ENCODE measurements around the gene IL32. TPM values are rescaled to one million over a fixed set of nuclear protein-coding genes. Genes with fewer than 3 reads are reported as not detected.
A peak's percentile ranks its signal among the peaks of the same experiment; 100 is the strongest.
"Not testable (repeated sequence)": the region's sequence is repeated elsewhere in the genome, so short reads cannot be mapped to it uniquely, and the experiment has no call there.

Gene IL32
- total RNA-seq, 2 donors from 2014 or later: 184 to 238 TPM

DNA sequence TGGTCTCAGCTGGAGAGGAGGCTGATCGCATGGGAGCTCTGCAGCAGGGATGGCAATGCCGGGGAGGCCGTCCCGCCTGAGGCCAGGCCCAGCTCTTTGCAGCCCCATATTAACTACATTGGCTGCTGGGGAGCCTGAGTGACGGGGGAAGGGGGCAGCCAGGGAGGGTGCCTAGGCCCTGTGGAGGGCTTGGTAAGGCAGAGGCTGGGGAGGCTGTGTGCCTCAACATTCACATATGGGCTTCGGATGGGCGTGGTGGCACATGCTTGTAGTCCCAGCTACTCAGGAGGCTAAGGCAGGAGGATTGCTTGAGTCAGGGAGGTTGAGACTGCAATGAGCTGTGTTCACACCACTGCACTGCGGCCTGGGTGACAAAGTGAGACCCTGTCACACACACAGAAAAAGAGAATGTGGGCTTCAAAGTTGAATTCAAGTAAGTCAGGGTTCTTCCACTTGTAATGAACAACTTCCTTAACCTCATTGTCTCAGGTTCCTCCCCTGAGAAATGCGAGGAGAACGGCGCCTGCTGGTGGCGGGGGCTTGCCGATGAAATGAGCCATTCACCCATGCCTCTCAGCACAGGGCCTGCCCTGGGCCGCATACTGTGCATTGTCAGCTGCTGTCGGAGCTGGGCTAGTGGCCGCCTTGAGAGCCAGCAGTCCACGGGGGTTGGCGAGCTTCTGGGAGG is 7.3 kb downstream of the IL32 start:
- H3K9me3 ChIP-seq; H3K36me3 ChIP-seq (replicated peaks in 1 of 2; ENCODE audit: insufficient read depth in 1 of 2, low read depth in 2 of 2); H3K27me3 ChIP-seq; H3K27ac ChIP-seq; H3K4me3 ChIP-seq; intact Hi-C loops (cut with DNase I): not testable (repeated sequence)
- peak in 1 of 4 donors; percentile 43 for DNase-seq
- ATAC-seq: peak; percentile 30
- peaks cover 12% of the 10 kb centered on the region for H3K4me1 ChIP-seq
- TF ChIP-seq CTCF (IDR thresholded peaks at IDR 0.05): peak in 1 of 7 experiments; percentile 32
- 39 to 54% methylated on average over 7 to 9 of the region's 18 CpGs for WGBS, 2 donors

DNA sequence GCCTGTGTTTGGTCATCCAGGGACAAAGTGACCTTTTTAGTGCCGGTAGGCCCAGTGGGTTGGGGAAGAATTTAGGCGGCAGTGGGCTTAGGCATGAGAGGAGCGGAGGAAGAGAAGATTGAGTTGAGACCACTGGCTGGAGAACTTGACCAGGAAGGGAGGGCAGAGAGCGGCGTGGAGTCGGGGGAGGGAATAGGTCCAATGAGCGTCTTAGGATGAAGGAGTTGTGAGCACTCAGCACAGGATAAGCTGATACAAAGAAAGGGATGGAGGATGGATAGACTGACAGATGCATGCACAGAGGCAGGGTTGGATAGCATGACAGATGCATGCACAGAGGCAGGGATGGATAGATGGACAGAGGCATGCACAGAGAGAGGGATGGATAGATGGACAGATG is 8.0 kb downstream of the IL32 start:
- 80 to 83% methylated on average over 7 of the region's 7 CpGs for WGBS, 2 donors
- Histone ChIP-seq H3K4me1 (peaks cover 12% of the 10 kb centered on the region), H3K4me3 (no peak overlapping the region), H3K27me3 (no peaks in the 10 kb centered on the region), H3K36me3 (replicated peaks in 1 of 2; ENCODE audit: insufficient read depth in 1 of 2, low read depth in 2 of 2) (peaks cover 4 to 5% of the 10 kb centered on the region in 2 donors), H3K27ac (no peak overlapping the region), H3K9me3 (no peaks in the 10 kb centered on the region)
- DNase-seq (no peak), ATAC-seq (no peak)
- intact Hi-C loops (cut with DNase I): no loop called here
- TF ChIP-seq CTCF (IDR thresholded peaks at IDR 0.05) (no peak), POLR2A (IDR thresholded peaks at IDR 0.05) (no peak)

DNA sequence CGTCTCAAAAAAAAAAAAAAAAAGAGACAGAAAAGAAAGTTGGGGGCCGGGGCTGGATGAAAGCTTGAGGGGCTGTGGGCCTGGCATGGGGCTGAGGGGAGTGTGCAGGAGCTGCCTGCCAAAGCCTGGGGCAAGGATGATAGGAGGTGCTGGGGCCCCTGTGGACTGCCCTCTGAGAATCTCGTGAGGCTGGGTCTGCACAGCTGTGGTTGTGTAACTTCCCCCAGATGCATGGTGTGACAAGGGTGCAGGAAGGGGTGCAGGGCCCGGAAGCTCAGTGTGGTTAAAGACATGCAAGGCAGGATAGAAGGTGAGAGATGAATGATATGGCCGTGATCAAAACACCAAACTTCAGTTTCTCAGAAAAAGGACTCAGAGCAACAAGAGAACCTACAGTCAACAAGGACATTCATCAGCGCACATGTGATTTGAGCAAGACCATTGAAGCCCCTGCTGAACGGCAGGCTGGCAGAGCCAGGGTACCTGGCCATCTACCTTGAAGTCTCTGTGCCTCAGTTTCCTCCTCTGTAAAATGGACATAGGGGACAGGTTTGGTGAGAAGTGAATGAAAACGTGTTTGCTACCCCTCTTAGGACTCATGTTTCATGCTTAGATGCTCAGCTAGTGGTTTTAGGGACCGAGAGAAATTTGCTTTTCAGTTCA is 9.6 kb downstream of the IL32 start:
- Histone ChIP-seq H3K36me3 (replicated peaks in 1 of 2; ENCODE audit: insufficient read depth in 1 of 2, low read depth in 2 of 2) (no peaks in the 10 kb centered on the region), H3K4me3 (no peak overlapping the region), H3K4me1 (peaks cover 9% of the 10 kb centered on the region), H3K27ac (no peak overlapping the region), H3K9me3 (no peaks in the 10 kb centered on the region), H3K27me3 (no peaks in the 10 kb centered on the region)
- 52 to 63% methylated on average over 9 of the region's 9 CpGs for WGBS, 2 donors
- no peak for ATAC-seq
- no peak for TF ChIP-seq CTCF (IDR thresholded peaks at IDR 0.05)
- peak in 1 of 3 donors; percentile 15 for TF ChIP-seq POLR2A (IDR thresholded peaks at IDR 0.05)
- intact Hi-C loops (cut with DNase I): no loop called here
- DNase-seq: peak in 1 of 4 donors; percentile 38

DNA sequence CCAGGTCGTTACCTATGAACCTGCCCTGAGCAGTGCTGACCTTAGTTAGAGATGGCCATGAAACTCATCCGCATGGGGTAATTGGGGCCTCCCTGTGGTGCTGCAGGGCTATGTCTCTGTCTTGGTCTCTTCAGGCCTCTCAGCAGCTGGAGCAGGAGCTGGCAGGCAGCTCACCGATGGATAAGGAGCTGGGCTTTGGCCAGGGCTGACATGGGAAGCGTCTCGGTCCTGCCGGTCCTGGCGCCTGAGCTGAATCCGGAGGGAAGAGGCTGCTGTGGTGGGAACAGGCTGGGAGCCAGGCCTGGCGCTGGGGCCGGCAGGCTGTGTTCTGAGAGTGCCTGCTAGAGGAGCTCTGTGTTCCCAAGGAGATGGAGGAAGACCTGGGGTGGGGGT is 10.1 kb downstream of the IL32 start:
- H3K27me3 ChIP-seq: no peaks in the 10 kb centered on the region
- no peak for TF ChIP-seq CTCF (IDR thresholded peaks at IDR 0.05)
- no peak for TF ChIP-seq POLR2A (IDR thresholded peaks at IDR 0.05)
- no peak for ATAC-seq
- intact Hi-C loops (cut with DNase I): no loop called here
- 36 to 49% methylated on average over 5 to 8 of the region's 10 CpGs for WGBS, 2 donors
- H3K9me3 ChIP-seq: no peaks in the 10 kb centered on the region
- no peak for DNase-seq
- no peak overlapping the region for H3K4me3 ChIP-seq
- peaks cover 9% of the 10 kb centered on the region for H3K4me1 ChIP-seq
- no peaks in the 10 kb centered on the region for H3K36me3 ChIP-seq (replicated peaks in 1 of 2; ENCODE audit: insufficient read depth in 1 of 2, low read depth in 2 of 2)
- H3K27ac ChIP-seq: no peak overlapping the region

- ATAC-seq; DNase-seq; intact Hi-C loops (cut with DNase I); H3K27me3 ChIP-seq; H3K4me3 ChIP-seq; H3K4me1 ChIP-seq; H3K27ac ChIP-seq; H3K36me3 ChIP-seq (replicated peaks in 1 of 2; ENCODE audit: insufficient read depth in 1 of 2, low read depth in 2 of 2); H3K9me3 ChIP-seq: not testable (repeated sequence)
- 90 to 92% methylated on average over 6 of the region's 6 CpGs for WGBS, 2 donors
Observed at GRCh38 chr16:3075946-3076345, 10.5 kb downstream of the IL32 start.
